IMR-90 (cell line): ENCODE data around the gene GAGE12J.
"Not testable (repeated sequence)": the region's sequence is repeated elsewhere in the genome, so short reads cannot be mapped to it uniquely, and the experiment has no call there.

ENCODE experiments used
- CEBPB ChIP-seq: IDR thresholded peaks from 2 replicates; pipeline ENCODE4 v1.6.1; 2012; ENCODE audit warnings: low read depth, low read length, improper control_type of control experiment
- CHD1 ChIP-seq: IDR thresholded peaks from 2 replicates; pipeline ENCODE4 v1.6.1; 2012; ENCODE audit warnings: low read depth, low read length, improper control_type of control experiment
- MAZ ChIP-seq: IDR thresholded peaks from 2 replicates; pipeline ENCODE4 v1.6.1; 2012; ENCODE audit warnings: low read depth, mild to moderate bottlenecking, low read length, improper control_type of control experiment, moderate library complexity, borderline replicate concordance
- NFE2L2 ChIP-seq: fragments of 150-350 bp; IDR thresholded peaks from 2 replicates; pipeline ENCODE4 v1.6.1; 2016; ENCODE audit warnings: low read depth, mild to moderate bottlenecking, low read length
- POLR2A ChIP-seq: IDR thresholded peaks from 2 replicates; pipeline ENCODE4 v1.6.1; 2012; ENCODE audit warnings: mild to moderate bottlenecking, low read depth, low read length
- RAD21 ChIP-seq: IDR thresholded peaks from 2 replicates; pipeline ENCODE4 v1.6.1; 2012; ENCODE audit warnings: low read length, improper control_type of control experiment
- RFX5 ChIP-seq: IDR thresholded peaks from 2 replicates; pipeline ENCODE4 v1.8.0; 2012; ENCODE audit warnings: low read depth, mild to moderate bottlenecking, low read length, moderate library complexity
- SMC3 ChIP-seq: fragments of 150-350 bp; IDR thresholded peaks from 2 replicates; pipeline ENCODE4 v1.6.1; 2016; ENCODE audit warnings: low read depth, mild to moderate bottlenecking, antibody characterized with exemption, low read length, moderate library complexity
- TF ChIP-seq, protein P1 (sequence below): fragments of 150-350 bp; IDR thresholded peaks from 2 replicates; pipeline ENCODE4 v1.6.1; 2017; ENCODE audit warnings: mild to moderate bottlenecking, antibody characterized with exemption, low read length, low read depth
- TF ChIP-seq, protein P2 (sequence below): conservative IDR thresholded peaks from 2 replicates; pipeline ENCODE4 v1.5.1; 2012; ENCODE audit warnings: mild to moderate bottlenecking, low read depth, low read length, improper control_type of control experiment
- TF ChIP-seq, protein P3 (sequence below): fragments of 150-350 bp; IDR thresholded peaks from 2 replicates; pipeline ENCODE4 v1.6.1; 2016; ENCODE audit warnings: low read depth, mild to moderate bottlenecking, low read length, moderate library complexity, borderline replicate concordance

DNA sequence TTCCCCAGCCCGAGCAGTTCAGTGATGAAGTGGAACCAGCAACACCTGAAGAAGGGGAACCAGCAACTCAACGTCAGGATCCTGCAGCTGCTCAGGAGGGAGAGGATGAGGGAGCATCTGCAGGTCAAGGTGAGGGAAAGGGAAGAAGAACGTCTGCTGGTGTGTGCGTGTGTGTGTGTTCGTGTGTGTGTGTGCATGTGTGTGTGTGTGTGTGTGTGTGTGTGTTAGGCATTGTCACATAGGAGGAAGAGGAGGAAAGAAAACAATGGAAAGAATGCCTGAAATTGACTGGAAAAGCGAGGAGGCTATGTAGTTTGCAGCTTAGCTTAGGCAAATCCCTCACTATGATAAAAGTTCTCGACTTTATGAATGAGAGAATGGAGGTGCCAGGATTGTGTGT is 1.9 kb downstream of the GAGE12J start:
- TF ChIP-seq, protein P1, sequence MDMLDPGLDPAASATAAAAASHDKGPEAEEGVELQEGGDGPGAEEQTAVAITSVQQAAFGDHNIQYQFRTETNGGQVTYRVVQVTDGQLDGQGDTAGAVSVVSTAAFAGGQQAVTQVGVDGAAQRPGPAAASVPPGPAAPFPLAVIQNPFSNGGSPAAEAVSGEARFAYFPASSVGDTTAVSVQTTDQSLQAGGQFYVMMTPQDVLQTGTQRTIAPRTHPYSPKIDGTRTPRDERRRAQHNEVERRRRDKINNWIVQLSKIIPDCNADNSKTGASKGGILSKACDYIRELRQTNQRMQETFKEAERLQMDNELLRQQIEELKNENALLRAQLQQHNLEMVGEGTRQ = not testable (repeated sequence)
- TF ChIP-seq, protein P2, sequence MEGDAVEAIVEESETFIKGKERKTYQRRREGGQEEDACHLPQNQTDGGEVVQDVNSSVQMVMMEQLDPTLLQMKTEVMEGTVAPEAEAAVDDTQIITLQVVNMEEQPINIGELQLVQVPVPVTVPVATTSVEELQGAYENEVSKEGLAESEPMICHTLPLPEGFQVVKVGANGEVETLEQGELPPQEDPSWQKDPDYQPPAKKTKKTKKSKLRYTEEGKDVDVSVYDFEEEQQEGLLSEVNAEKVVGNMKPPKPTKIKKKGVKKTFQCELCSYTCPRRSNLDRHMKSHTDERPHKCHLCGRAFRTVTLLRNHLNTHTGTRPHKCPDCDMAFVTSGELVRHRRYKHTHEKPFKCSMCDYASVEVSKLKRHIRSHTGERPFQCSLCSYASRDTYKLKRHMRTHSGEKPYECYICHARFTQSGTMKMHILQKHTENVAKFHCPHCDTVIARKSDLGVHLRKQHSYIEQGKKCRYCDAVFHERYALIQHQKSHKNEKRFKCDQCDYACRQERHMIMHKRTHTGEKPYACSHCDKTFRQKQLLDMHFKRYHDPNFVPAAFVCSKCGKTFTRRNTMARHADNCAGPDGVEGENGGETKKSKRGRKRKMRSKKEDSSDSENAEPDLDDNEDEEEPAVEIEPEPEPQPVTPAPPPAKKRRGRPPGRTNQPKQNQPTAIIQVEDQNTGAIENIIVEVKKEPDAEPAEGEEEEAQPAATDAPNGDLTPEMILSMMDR = not testable (repeated sequence)
- TF ChIP-seq SMC3, MAZ, CEBPB, NFE2L2, POLR2A, CHD1, RAD21, RFX5: not testable (repeated sequence)
- TF ChIP-seq, protein P3, sequence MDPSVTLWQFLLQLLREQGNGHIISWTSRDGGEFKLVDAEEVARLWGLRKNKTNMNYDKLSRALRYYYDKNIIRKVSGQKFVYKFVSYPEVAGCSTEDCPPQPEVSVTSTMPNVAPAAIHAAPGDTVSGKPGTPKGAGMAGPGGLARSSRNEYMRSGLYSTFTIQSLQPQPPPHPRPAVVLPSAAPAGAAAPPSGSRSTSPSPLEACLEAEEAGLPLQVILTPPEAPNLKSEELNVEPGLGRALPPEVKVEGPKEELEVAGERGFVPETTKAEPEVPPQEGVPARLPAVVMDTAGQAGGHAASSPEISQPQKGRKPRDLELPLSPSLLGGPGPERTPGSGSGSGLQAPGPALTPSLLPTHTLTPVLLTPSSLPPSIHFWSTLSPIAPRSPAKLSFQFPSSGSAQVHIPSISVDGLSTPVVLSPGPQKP = not testable (repeated sequence)
